IPS DF 6.9 (cell line): Measurements from ENCODE around the gene CRYBG2.

Experiments
- DNase-seq: peaks from one replicate; pipeline ENCODE4 v3.0.0-alpha.2; 2013; ENCODE audit warnings: low read depth, low spot score
- H3K27ac ChIP-seq: one replicate; pipeline ENCODE4 v1.5.1; 2013; ENCODE audit warnings: low read length, control low read depth
- H3K27me3 ChIP-seq: 2 replicates; pipeline ENCODE4 v1.6.1; 2013; ENCODE audit warnings: mild to moderate bottlenecking, low read length; ENCODE audit not compliant: control insufficient read depth, insufficient read depth
- H3K36me3 ChIP-seq: 2 replicates; pipeline ENCODE4 v1.6.1; 2013; ENCODE audit warnings: low read length; ENCODE audit not compliant: control insufficient read depth, insufficient read depth
- H3K4me1 ChIP-seq: 2 replicates; pipeline ENCODE4 v1.6.1; 2013; ENCODE audit warnings: low read length; ENCODE audit not compliant: control insufficient read depth, insufficient read depth
- H3K4me3 ChIP-seq: 2 replicates; pipeline ENCODE4 v1.5.1; 2013; ENCODE audit warnings: mild to moderate bottlenecking, low read length
- H3K9me3 ChIP-seq: 2 replicates; pipeline ENCODE4 v1.6.1; 2013; ENCODE audit warnings: low read length, inconsistent platforms; ENCODE audit not compliant: control insufficient read depth, insufficient read depth
- WGBS: extraction: QIAGEN DNeasy Blood & Tissue Kit; methylation state at CpG from one replicate; pipeline ENCODE4 v1.1.7; 2013; ENCODE audit warnings: mixed read lengths, missing lambda C conversion rate; ENCODE audit not compliant: insufficient read length, insufficient coverage; 5-methylcytosine and 5-hydroxymethylcytosine counted together

CRYBG2 gene

DNA sequence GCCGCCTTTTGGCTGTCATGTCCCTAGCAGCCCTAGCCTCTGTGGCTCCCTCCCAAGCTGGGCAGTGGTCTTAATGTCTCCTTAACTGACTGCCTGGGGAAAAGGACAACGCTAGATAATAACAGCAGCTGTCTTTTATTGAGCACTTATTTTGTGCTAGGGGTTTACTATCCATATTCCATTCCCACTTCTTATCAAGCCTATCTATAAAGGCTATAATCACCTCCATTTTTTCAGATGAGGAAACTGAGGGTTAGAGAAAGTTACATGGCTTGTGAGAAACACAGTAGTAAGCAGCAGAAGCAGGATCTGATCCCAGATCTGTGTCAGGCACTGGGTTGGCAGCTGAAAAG, 67.9 kb downstream of the CRYBG2 start:
- Histone ChIP-seq H3K4me3 (no peak overlapping the region), H3K27ac (no peak overlapping the region), H3K27me3 (no peaks in the 10 kb centered on the region), H3K4me1 (peaks cover 25% of the 10 kb centered on the region), H3K9me3 (no peaks in the 10 kb centered on the region), H3K36me3 (no peaks in the 10 kb centered on the region)
- DNase-seq: no peak
- WGBS: no CpG with 5 or more reads among the region's 2 CpGs

DNA sequence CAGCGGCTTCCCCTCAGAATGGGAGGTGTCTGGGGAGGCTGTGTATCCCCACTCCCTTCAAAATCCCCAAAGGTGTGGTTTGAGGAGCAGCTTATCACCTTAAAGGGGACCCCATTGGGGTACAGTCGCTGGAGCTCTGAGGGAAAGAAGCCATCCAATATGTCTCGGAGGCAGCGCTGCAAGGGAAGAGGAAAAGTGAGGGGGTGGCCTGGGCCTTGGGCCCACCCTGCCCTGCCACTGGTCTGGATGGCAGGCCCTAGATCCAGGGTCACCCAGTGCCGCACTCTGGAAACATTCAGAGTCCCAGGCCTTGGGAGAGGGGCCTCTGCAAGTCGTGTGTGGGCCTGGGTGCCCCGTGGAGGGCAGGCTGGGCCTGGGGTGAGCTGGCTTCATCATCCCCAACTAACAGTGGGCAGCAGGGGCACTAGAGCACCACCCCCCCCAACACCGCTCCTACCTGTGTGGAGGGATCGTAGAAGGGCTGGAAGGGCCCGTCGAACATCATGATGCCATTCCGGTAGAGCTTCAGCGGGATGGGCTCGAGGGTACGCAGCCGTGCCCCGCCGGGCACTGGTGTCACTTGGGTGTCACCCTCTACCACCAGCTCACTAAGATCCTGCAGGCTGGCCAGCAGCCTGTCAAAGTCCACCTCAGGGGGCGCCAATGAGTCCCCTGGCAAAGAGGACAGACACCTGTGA, 68.4 kb downstream of the CRYBG2 start:
- H3K27me3 ChIP-seq: no peaks in the 10 kb centered on the region
- DNase-seq: no peak
- peaks cover 24% of the 10 kb centered on the region for H3K4me1 ChIP-seq
- H3K27ac ChIP-seq: no peak overlapping the region
- H3K4me3 ChIP-seq: no peak overlapping the region
- no CpG with 5 or more reads among the region's 19 CpGs for whole genome bisulfite sequencing
- H3K9me3 ChIP-seq: no peaks in the 10 kb centered on the region
- no peaks in the 10 kb centered on the region for H3K36me3 ChIP-seq

DNA sequence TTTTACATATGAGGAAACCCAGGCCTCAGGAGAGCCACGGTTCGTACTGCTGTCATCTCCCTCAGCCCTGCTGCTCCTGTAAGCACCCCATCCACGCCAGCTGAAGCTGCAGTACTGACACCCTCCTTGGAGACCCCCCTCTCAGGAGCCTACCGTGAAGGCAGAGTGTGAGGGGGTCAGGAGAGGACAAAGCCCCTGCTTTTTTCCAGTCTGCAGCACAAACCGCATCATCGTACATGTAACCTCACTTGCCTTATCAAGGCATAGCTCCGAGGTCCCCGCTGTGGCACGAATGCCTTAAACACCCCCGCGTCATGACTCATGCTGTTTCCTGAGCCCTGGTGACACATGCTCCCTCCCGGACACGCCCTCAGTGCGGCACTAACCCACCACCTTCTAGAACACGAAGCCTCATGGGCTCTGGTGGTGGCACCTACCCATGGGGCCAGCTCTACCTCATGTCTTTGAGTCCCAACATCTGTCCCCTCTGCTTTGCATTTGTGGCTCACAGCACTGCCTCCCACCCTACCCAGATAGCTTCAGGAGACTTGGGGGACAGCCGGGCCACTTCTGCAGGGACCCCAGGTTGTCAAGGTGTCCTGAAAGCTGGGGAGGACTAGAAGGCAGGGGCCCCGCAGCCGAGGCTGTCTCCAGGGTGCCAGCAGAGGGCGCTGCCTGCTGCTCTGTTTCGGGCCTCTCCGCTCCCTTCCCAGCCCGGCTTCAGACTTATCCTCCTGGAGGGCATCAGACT, 69.2 kb downstream of the CRYBG2 start:
- no peaks in the 10 kb centered on the region for H3K36me3 ChIP-seq
- no peak for DNase-seq
- H3K4me3 ChIP-seq: no peak overlapping the region; the same call in 1 of the 2 replicates
- no peaks in the 10 kb centered on the region for H3K9me3 ChIP-seq
- peaks cover 20% of the 10 kb centered on the region for H3K4me1 ChIP-seq
- H3K27me3 ChIP-seq: no peaks in the 10 kb centered on the region
- no CpG with 5 or more reads among the region's 22 CpGs for WGBS
- H3K27ac ChIP-seq: no peak overlapping the region

DNA sequence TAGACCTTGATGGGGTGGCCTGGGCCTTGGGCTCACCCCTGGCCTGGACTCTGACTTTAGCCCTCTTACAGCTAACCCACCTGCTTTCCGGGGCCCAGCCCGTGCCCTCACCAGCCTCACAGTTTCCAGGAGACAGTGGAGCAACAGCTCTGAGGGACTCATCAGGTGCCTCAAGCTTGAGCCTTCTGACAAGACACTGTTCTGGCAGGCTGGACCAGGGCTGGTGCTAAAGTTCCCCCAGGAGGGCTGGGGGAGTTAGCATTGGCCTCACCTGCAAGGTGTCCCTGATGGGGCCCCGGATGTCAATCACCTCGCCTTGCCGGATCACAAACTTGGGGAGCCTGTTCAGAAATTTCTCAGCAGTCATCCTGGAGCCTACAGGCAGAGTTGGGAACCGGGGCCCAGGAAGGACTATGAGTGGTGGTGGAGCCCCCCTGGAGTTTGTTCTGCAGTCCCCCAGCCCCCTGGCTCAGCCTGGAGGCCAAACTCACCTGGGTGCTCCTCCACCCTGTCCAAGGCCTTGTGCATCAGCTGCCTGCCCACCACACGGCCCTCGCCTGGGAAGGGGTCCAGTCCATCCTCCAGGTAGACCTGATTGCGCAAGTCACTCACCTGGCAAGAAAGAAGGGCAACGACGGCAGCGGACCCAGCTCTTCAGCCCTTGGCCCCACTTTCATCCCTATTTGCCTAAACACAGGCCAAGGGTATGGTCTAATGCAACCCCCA, 69.9 kb downstream of the CRYBG2 start:
- WGBS: no CpG with 5 or more reads among the region's 12 CpGs
- no peaks in the 10 kb centered on the region for H3K9me3 ChIP-seq
- no peak overlapping the region for H3K4me3 ChIP-seq
- H3K27me3 ChIP-seq: no peaks in the 10 kb centered on the region
- no peaks in the 10 kb centered on the region for H3K36me3 ChIP-seq
- H3K4me1 ChIP-seq: peaks cover 17% of the 10 kb centered on the region; the same call in 1 of the 2 replicates
- no peak for DNase-seq
- no peak overlapping the region for H3K27ac ChIP-seq

GRCh38 chr1:26283279-26283853, 70.6 kb downstream of the CRYBG2 start:
- no peaks in the 10 kb centered on the region for H3K27me3 ChIP-seq
- no peak overlapping the region for H3K4me3 ChIP-seq
- H3K27ac ChIP-seq: no peak overlapping the region
- H3K36me3 ChIP-seq: no peaks in the 10 kb centered on the region
- peaks cover 17% of the 10 kb centered on the region for H3K4me1 ChIP-seq
- no peak for DNase-seq
- no CpG with 5 or more reads among the region's 4 CpGs for WGBS
- H3K9me3 ChIP-seq: no peaks in the 10 kb centered on the region

GRCh38 chr1:26282401-26282918, 71.5 kb downstream of the CRYBG2 start:
- H3K27ac ChIP-seq: no peak overlapping the region
- H3K36me3 ChIP-seq: peaks cover 2% of the 10 kb centered on the region; the same call in 1 of the 2 replicates
- H3K4me1 ChIP-seq: peaks cover 17% of the 10 kb centered on the region
- no peak overlapping the region for H3K4me3 ChIP-seq
- no CpG with 5 or more reads among the region's 22 CpGs for WGBS
- no peaks in the 10 kb centered on the region for H3K27me3 ChIP-seq
- no peaks in the 10 kb centered on the region for H3K9me3 ChIP-seq
- DNase-seq: no peak

DNA sequence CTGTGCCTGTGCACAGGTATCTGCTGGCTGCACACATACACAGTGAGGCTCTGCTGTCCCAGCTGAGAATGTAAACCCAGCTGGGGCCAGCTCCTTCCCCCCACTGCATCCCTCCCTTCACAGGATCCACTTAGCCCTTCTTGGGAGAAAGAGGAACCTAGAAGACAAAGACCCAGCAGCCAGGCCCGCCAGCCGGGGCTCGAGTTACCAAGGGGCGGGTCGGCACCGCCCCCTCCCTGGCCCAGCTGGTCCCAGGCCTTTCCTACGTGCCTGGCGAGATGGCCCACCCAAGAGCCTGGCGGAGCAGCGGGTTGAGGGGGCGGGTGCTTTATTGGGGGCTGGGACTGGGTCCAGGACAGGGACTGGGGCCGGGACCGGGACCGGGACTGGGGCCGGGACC, 72.0 kb downstream of the CRYBG2 start:
- peaks cover 7% of the 10 kb centered on the region; the same call in 1 of the 2 replicates for H3K36me3 ChIP-seq
- no peak overlapping the region for H3K27ac ChIP-seq
- WGBS: no CpG with 5 or more reads among the region's 15 CpGs
- H3K9me3 ChIP-seq: no peaks in the 10 kb centered on the region
- no peaks in the 10 kb centered on the region for H3K27me3 ChIP-seq
- DNase-seq: no peak
- H3K4me1 ChIP-seq: peaks cover 17% of the 10 kb centered on the region
- H3K4me3 ChIP-seq: no peak overlapping the region

DNA sequence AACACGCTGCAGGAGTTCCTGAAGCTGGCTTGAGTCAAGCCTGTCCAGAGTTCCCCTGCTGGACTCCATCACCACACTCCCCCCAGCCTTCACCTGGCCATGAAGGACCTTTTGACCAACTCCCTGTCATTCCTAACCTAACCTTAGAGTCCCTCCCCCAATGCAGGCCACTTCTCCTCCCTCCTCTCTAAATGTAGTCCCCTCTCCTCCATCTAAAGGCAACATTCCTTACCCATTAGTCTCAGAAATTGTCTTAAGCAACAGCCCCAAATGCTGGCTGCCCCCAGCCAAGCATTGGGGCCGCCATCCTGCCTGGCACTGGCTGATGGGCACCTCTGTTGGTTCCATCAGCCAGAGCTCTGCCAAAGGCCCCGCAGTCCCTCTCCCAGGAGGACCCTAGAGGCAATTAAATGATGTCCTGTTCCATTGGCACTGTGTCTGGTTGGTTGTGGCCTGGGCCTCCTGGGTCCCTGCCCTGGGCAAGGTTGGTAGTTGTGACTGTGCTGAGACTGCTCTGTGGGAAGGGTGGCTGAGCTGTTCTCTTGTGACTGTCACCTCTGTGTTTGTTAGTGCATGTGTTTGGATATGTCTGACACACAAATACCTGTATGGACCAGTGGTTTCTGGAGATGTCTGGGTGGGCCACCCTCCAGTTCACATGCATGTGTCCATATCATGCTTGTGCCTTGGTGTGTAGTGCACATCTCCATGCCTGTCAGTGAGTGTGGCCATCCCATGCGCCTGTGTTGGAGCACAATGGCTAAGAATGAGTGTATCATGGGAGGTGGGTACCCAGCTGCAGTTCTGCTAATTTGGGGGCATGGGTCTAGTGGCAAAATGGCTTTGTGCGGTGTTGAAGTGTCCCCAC, 72.6 kb downstream of the CRYBG2 start:
- Histone ChIP-seq H3K4me1 (peaks cover 17% of the 10 kb centered on the region), H3K27ac (no peak overlapping the region)
- no peak for DNase-seq

DNA sequence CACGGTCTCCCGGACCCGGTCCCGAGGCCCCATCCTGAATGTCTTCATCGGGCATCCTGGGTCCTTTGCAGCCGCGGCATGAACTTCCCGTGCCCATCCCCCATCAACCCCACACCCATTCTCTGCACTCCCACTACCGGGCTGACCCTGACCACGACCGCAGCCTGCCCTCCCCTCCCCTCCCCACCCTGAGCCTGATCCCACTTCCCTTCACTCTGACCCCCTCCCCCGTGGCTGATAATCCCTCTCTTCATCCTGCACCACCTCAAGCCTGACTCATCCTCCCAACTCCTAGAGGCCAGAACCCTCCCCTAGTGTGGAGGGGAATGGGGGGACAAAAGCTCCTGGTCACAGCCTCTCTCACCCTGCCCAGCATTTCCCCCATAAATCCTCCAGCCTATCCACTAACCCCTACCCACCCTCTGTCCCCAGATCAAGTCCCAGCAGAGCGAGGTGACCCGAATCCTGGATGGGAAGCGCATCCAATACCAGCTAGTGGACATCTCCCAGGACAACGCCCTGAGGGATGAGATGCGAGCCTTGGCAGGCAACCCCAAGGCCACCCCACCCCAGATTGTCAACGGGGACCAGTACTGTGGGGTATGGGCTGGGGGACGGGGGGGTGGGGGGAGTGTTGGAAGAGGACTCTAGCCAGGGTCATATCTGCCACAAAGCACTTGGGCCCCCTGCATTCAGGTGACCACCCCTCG, 73.4 kb downstream of the CRYBG2 start:
- H3K9me3 ChIP-seq: no peaks in the 10 kb centered on the region
- H3K4me1 ChIP-seq: peaks cover 15% of the 10 kb centered on the region
- peaks cover 16% of the 10 kb centered on the region; the same call in 1 of the 2 replicates for H3K36me3 ChIP-seq
- H3K27ac ChIP-seq: no peak overlapping the region
- WGBS: no CpG with 5 or more reads among the region's 20 CpGs
- DNase-seq: no peak
- H3K27me3 ChIP-seq: no peaks in the 10 kb centered on the region
- peak overlapping the region; percentile 73; the same call in 1 of the 2 replicates for H3K4me3 ChIP-seq

More for the DNA sequence above, 72.6 kb downstream of the CRYBG2 start:
- Histone ChIP-seq H3K9me3 (no peaks in the 10 kb centered on the region), H3K4me3 (no peak overlapping the region), H3K27me3 (no peaks in the 10 kb centered on the region), H3K36me3 (peaks cover 13% of the 10 kb centered on the region; the same call in 1 of the 2 replicates)
- no CpG with 5 or more reads among the region's 5 CpGs for WGBS
